Measurements from ENCODE around the gene ERBB4.

The ERBB4 gene

DNA sequence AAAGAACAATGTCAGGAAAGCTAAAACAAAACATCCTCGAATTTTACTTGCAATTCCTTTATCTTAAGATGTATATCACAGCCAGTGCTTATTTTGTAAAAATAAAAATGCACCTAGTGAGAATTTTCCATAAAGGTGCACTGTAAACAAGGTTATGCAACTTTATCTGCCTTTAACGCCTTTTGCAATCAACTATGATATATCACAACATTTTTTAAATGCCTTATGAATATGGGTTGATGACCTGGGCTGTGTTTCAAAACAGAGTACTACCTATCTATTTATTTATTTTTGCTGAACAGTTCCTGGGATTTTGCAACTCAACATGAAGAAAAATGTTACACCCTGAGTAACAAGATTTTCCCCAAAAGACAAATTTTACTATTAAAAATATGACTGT, 1112.4 kb downstream of the ERBB4 start:
- TF ChIP-seq POLR2A (IDR thresholded peaks at IDR 0.05; ENCODE audit: low read depth, low read length) = no peak
- no peak for TF ChIP-seq PAX5 (IDR thresholded peaks at IDR 0.05; ENCODE audit: insufficient read depth, low read length, severe bottlenecking)
- no peak for TF ChIP-seq POLR2AphosphoS5 (IDR thresholded peaks at IDR 0.05; ENCODE audit: low read depth, low read length)
- TF ChIP-seq POU2F2 (IDR thresholded peaks at IDR 0.05; ENCODE audit: low read depth, low read length) = no peak
- no peak for TF ChIP-seq TAF1 (IDR thresholded peaks at IDR 0.05; ENCODE audit: low read depth, low read length)
- no peak for FAIRE-seq
- no peak for DNase-seq (ENCODE audit: insufficient read length, low spot score)

DNA sequence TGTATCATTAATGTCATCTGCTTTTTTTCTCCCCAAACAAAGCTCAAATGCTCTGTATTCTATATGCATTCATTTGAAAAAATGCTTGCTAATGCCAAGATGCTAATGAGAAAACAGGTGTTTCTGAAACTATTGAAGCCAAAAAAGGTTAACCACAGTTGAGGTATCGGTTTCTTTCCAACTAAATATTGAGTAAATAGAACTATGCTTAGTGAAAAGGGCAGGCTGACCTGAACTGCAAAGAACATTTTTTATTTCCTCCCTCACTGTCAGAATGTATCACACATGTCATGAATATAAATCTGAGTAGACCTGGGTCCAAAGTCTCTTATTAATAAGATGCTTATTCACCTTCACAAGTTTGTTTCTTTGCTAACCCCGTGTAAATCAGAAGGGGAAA, 1115.6 kb downstream of the ERBB4 start:
- DNase-seq (ENCODE audit: insufficient read length, low spot score) (no peak), FAIRE-seq (no peak)
- no peak for TF ChIP-seq POLR2AphosphoS5 (IDR thresholded peaks at IDR 0.05; ENCODE audit: low read depth, low read length)
- TF ChIP-seq SPI1 (IDR thresholded peaks at IDR 0.05; ENCODE audit: low read depth, low read length) = no peak
- TF ChIP-seq TAF1 (IDR thresholded peaks at IDR 0.05; ENCODE audit: low read depth, low read length) = no peak
- TF ChIP-seq POU2F2 (IDR thresholded peaks at IDR 0.05; ENCODE audit: low read depth, low read length) = no peak
- no peak for TF ChIP-seq PAX5 (IDR thresholded peaks at IDR 0.05; ENCODE audit: insufficient read depth, low read length, severe bottlenecking)
- TF ChIP-seq POLR2A (IDR thresholded peaks at IDR 0.05; ENCODE audit: low read depth, low read length) = no peak

DNA sequence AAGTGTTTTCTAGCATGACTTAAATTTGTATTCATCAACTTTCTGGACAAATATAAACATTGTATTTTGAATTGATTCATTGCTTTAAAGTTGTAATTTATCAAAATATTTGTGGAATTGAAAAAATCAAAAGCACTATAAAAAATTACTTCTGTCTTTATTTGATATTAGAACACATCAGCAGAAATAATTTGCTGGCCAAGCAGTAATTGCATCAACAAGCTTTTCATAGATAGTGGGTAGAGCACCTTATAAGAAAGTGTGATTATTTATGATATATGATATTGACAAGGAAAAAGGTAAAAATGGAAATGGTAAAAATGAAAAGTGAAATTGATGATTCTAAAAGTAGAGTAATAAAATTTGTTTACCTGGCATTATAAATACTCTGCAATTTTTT, 1121.1 kb downstream of the ERBB4 start:
- DNase-seq (ENCODE audit: insufficient read length, low spot score) (no peak), FAIRE-seq (no peak)
- TF ChIP-seq POLR2A (IDR thresholded peaks at IDR 0.05; ENCODE audit: low read depth, low read length) = no peak
- TF ChIP-seq TAF1 (IDR thresholded peaks at IDR 0.05; ENCODE audit: low read depth, low read length) = no peak
- no peak for TF ChIP-seq PAX5 (IDR thresholded peaks at IDR 0.05; ENCODE audit: insufficient read depth, low read length, severe bottlenecking)
- no peak for TF ChIP-seq POU2F2 (IDR thresholded peaks at IDR 0.05; ENCODE audit: low read depth, low read length)
- TF ChIP-seq SPI1 (IDR thresholded peaks at IDR 0.05; ENCODE audit: low read depth, low read length) = no peak
- no peak for TF ChIP-seq POLR2AphosphoS5 (IDR thresholded peaks at IDR 0.05; ENCODE audit: low read depth, low read length)

DNA sequence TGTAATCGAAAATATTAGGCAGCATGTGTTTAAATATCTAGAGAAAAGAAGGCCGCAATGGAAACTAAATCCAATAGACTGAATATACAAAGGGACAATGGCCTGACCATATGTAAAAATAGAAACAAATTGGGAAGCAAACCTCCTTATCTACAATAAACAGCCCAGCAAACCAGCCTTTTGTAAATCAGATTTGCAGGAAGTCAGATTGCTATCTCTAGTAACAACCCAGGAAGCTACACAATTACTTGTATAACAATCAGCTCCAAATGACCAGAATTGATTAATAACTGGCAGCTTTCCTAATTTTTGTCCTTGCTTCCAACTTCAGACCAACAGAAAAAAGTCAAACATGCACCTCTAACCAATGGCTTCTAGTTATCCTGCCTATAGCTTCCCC, 1122.2 kb downstream of the ERBB4 start:
- DNase-seq (ENCODE audit: insufficient read length, low spot score) (no peak), FAIRE-seq (no peak)
- TF ChIP-seq PAX5 (IDR thresholded peaks at IDR 0.05; ENCODE audit: insufficient read depth, low read length, severe bottlenecking) (no peak), TAF1 (IDR thresholded peaks at IDR 0.05; ENCODE audit: low read depth, low read length) (no peak), SPI1 (IDR thresholded peaks at IDR 0.05; ENCODE audit: low read depth, low read length) (no peak), POLR2AphosphoS5 (IDR thresholded peaks at IDR 0.05; ENCODE audit: low read depth, low read length) (no peak), POU2F2 (IDR thresholded peaks at IDR 0.05; ENCODE audit: low read depth, low read length) (no peak), POLR2A (IDR thresholded peaks at IDR 0.05; ENCODE audit: low read depth, low read length) (no peak)

DNA sequence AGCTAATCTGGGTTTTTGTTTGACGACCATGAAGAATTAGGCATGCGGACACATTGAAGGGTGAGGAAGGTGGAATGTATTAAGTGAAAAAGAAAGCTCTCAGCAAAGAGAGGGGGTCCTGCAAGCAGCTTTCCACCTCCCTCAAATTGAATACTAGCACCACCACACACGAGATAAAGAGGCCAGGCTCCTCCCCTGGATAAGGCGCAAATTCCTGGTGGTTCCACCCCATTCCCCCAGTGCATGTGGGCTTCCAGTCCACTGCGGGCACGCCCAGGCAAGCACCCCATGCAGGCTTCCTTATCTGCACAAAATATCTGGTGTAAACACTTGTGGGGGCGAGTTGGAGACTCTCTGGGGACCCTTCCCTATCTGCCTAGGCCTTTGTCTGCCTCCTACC, 1124.9 kb downstream of the ERBB4 start:
- no peak for FAIRE-seq

DNA sequence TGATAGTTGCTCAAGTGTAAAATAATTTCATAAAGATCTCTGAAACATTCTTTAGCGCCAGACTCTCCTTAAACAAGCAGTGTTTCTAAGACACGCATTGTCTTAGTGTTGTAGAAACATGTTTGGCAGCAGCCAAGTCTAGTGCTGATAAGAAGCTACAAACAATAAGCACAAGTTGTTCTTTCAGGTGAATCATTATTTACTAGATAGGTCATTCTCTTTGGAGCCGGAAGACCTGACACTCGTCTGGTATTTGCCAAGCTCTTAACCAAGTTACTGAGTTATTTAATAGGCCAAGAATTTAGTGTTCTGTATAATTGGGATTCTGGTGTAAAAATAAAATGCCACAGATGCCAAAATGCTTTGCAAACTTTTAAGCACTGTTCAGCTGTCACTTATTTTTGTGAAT, 1130.1 kb downstream of the ERBB4 start:
- TF ChIP-seq SPI1 (IDR thresholded peaks at IDR 0.05; ENCODE audit: low read depth, low read length) (no peak), POU2F2 (IDR thresholded peaks at IDR 0.05; ENCODE audit: low read depth, low read length) (no peak), POLR2A (IDR thresholded peaks at IDR 0.05; ENCODE audit: low read depth, low read length) (no peak), PAX5 (IDR thresholded peaks at IDR 0.05; ENCODE audit: insufficient read depth, low read length, severe bottlenecking) (no peak), TAF1 (IDR thresholded peaks at IDR 0.05; ENCODE audit: low read depth, low read length) (no peak), POLR2AphosphoS5 (IDR thresholded peaks at IDR 0.05; ENCODE audit: low read depth, low read length) (no peak)
- DNase-seq (ENCODE audit: insufficient read length, low spot score) (no peak), FAIRE-seq (no peak)

More for the DNA sequence above, 1124.9 kb downstream of the ERBB4 start:
- no peak for TF ChIP-seq PAX5 (IDR thresholded peaks at IDR 0.05; ENCODE audit: insufficient read depth, low read length, severe bottlenecking)
- TF ChIP-seq POLR2A (IDR thresholded peaks at IDR 0.05; ENCODE audit: low read depth, low read length) = no peak
- no peak for TF ChIP-seq POU2F2 (IDR thresholded peaks at IDR 0.05; ENCODE audit: low read depth, low read length)
- TF ChIP-seq SPI1 (IDR thresholded peaks at IDR 0.05; ENCODE audit: low read depth, low read length) = no peak
- no peak for TF ChIP-seq POLR2AphosphoS5 (IDR thresholded peaks at IDR 0.05; ENCODE audit: low read depth, low read length)
- no peak for TF ChIP-seq TAF1 (IDR thresholded peaks at IDR 0.05; ENCODE audit: low read depth, low read length)
- DNase-seq (ENCODE audit: insufficient read length, low spot score) = no peak

DNA sequence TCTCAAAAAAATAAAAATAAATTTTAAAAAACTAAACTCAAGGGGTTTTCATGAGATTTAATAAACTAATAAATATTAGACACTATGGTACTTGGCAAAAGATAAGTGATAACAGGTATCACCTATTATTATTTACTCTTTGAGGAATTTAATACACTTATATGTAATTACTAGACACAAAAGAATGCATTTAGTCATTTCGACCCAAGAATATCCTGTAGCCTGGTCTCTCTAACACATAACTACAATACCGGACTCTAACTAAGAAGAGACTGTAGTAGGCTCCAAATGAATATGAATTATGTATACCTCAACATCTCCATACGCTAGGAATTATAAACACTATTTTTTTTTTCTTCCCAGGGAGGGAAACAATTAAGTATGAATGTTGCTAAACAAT, 1131.5 kb downstream of the ERBB4 start:
- no peak for FAIRE-seq
- no peak for TF ChIP-seq TAF1 (IDR thresholded peaks at IDR 0.05; ENCODE audit: low read depth, low read length)
- no peak for TF ChIP-seq PAX5 (IDR thresholded peaks at IDR 0.05; ENCODE audit: insufficient read depth, low read length, severe bottlenecking)
- no peak for TF ChIP-seq SPI1 (IDR thresholded peaks at IDR 0.05; ENCODE audit: low read depth, low read length)
- TF ChIP-seq POLR2A (IDR thresholded peaks at IDR 0.05; ENCODE audit: low read depth, low read length) = no peak
- no peak for TF ChIP-seq POLR2AphosphoS5 (IDR thresholded peaks at IDR 0.05; ENCODE audit: low read depth, low read length)
- no peak for TF ChIP-seq POU2F2 (IDR thresholded peaks at IDR 0.05; ENCODE audit: low read depth, low read length)
- no peak for DNase-seq (ENCODE audit: insufficient read length, low spot score)

DNA sequence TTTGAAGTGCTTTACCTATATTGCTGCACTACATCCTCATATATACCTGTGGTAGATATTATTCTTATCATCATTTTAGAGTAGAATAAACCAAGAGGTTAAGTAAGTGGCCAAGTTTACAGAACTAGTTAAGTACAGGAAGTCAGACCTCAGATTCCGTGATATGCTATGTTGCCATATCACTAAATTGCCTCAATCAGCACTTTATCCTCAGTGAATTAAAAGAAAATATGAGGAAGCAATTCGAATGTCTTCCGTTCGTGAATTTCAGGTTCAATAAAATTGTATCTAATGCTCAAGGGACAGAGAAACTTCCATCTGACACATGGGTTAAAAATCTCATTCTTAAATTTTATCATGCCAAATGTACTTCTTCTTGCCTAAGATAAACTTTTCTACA, 1133.6 kb downstream of the ERBB4 start:
- FAIRE-seq = no peak
- TF ChIP-seq TAF1 (IDR thresholded peaks at IDR 0.05; ENCODE audit: low read depth, low read length) = no peak
- TF ChIP-seq POU2F2 (IDR thresholded peaks at IDR 0.05; ENCODE audit: low read depth, low read length) = no peak
- no peak for TF ChIP-seq POLR2AphosphoS5 (IDR thresholded peaks at IDR 0.05; ENCODE audit: low read depth, low read length)
- no peak for TF ChIP-seq SPI1 (IDR thresholded peaks at IDR 0.05; ENCODE audit: low read depth, low read length)
- no peak for TF ChIP-seq PAX5 (IDR thresholded peaks at IDR 0.05; ENCODE audit: insufficient read depth, low read length, severe bottlenecking)
- no peak for TF ChIP-seq POLR2A (IDR thresholded peaks at IDR 0.05; ENCODE audit: low read depth, low read length)
- no peak for DNase-seq (ENCODE audit: insufficient read length, low spot score)

DNA sequence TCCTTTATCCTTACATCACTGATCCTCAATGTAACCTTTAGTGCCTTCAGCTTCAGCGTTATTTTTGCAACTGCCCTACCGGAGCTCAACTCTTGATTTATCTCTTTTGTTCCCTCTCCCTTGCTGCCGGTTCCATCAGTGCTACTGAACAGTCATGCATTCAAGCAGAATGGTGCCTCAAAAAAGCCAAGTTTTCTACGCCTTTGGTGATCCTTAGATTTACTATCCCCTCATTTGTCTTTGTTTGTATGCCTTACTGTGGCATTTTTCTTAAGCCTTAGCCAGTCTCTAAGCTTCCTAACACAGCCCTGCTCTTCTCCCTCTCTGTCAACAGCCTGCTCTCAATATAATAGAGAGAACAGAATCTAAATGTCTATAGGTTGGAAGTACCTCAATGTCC, 1134.5 kb downstream of the ERBB4 start:
- no peak for FAIRE-seq
- DNase-seq (ENCODE audit: insufficient read length, low spot score) = no peak
- no peak for TF ChIP-seq SPI1 (IDR thresholded peaks at IDR 0.05; ENCODE audit: low read depth, low read length)
- TF ChIP-seq PAX5 (IDR thresholded peaks at IDR 0.05; ENCODE audit: insufficient read depth, low read length, severe bottlenecking) = no peak
- no peak for TF ChIP-seq POU2F2 (IDR thresholded peaks at IDR 0.05; ENCODE audit: low read depth, low read length)
- TF ChIP-seq POLR2A (IDR thresholded peaks at IDR 0.05; ENCODE audit: low read depth, low read length) = no peak
- no peak for TF ChIP-seq POLR2AphosphoS5 (IDR thresholded peaks at IDR 0.05; ENCODE audit: low read depth, low read length)
- TF ChIP-seq TAF1 (IDR thresholded peaks at IDR 0.05; ENCODE audit: low read depth, low read length) = no peak

DNA sequence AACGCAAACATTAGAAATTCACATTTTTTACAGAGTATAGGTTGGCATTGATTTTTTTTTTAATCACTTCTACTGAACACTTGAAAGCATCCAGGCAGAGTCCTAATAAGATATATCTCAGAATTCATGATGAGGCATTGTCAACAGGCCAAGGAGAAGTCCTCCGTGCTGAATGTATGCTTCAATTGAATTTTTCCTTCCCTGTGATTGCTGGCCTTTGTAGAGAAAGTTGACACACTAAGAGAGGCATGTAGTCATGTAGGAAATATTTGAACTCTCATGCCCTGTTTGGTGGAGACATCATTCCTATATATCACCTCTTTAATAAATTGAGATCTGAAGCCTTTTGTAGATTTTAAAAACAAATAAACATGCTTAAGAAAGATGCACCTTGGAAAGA, 1137.3 kb downstream of the ERBB4 start:
- TF ChIP-seq POLR2AphosphoS5 (IDR thresholded peaks at IDR 0.05; ENCODE audit: low read depth, low read length) (no peak), POU2F2 (IDR thresholded peaks at IDR 0.05; ENCODE audit: low read depth, low read length) (no peak), SPI1 (IDR thresholded peaks at IDR 0.05; ENCODE audit: low read depth, low read length) (no peak), PAX5 (IDR thresholded peaks at IDR 0.05; ENCODE audit: insufficient read depth, low read length, severe bottlenecking) (no peak), POLR2A (IDR thresholded peaks at IDR 0.05; ENCODE audit: low read depth, low read length) (no peak)
- FAIRE-seq = no peak
- no peak for DNase-seq (ENCODE audit: insufficient read length, low spot score)

Data from GM12891 (cell line).